SH-SY5Y (cell line): Measurements from ENCODE around the gene MEIS2.

Experiments
- GATA2 ChIP-seq: IDR thresholded peaks from 2 replicates; pipeline ENCODE4 v1.6.1; 2011; ENCODE audit warnings: mild to moderate bottlenecking, low read depth, low read length
- GATA3 ChIP-seq: IDR thresholded peaks from 2 replicates; pipeline ENCODE4 v1.6.1; 2011; ENCODE audit warnings: low read depth, mild to moderate bottlenecking, low read length, moderate library complexity

MEIS2 gene

GRCh38 chr15:36879568-36880222, 220.7 kb downstream of the MEIS2 start:
- no peak for TF ChIP-seq GATA2
- no peak for TF ChIP-seq GATA3

GRCh38 chr15:36878684-36879262, 221.6 kb downstream of the MEIS2 start:
- TF ChIP-seq GATA2 (no peak), GATA3 (no peak)

- TF ChIP-seq GATA3 = no peak
These were observed 222.3 kb downstream of the MEIS2 start for GRCh38 chr15:36877796-36878683.

- TF ChIP-seq GATA2 (no peak), GATA3 (no peak)
These were observed 223.1 kb downstream of the MEIS2 start for GRCh38 chr15:36877294-36877693.

GRCh38 chr15:36875740-36876334, 224.5 kb downstream of the MEIS2 start:
- TF ChIP-seq GATA2 = no peak
- TF ChIP-seq GATA3 = no peak

GRCh38 chr15:36874930-36875329, 225.4 kb downstream of the MEIS2 start:
- no peak for TF ChIP-seq GATA3

- no peak for TF ChIP-seq GATA2
- no peak for TF ChIP-seq GATA3
These were observed 232.9 kb downstream of the MEIS2 start for GRCh38 chr15:36867436-36867835.

GRCh38 chr15:36866896-36867295, 233.5 kb downstream of the MEIS2 start:
- no peak for TF ChIP-seq GATA3
- TF ChIP-seq GATA2 = no peak

- TF ChIP-seq GATA3 (no peak), GATA2 (no peak)
These were observed 236.8 kb downstream of the MEIS2 start for GRCh38 chr15:36863570-36863969.

GRCh38 chr15:36860792-36861191, 239.6 kb downstream of the MEIS2 start:
- TF ChIP-seq GATA3 (no peak), GATA2 (no peak)

- TF ChIP-seq GATA3 (no peak), GATA2 (no peak)
These were observed 241.9 kb downstream of the MEIS2 start for GRCh38 chr15:36858423-36858822.

GRCh38 chr15:36856339-36856973, 243.9 kb downstream of the MEIS2 start:
- TF ChIP-seq GATA3 (no peak), GATA2 (no peak)

- no peak for TF ChIP-seq GATA2
- TF ChIP-seq GATA3 = no peak
These were observed 249.5 kb downstream of the MEIS2 start for GRCh38 chr15:36850864-36851263.

GRCh38 chr15:36845270-36845669, 255.1 kb downstream of the MEIS2 start:
- no peak for TF ChIP-seq GATA3
- TF ChIP-seq GATA2 = no peak; the same call in 1 of the 2 replicates
